GM18499 (cell line): ENCODE data around the gene SMG7.

Experiments used
- ATAC-seq: cut with Tn5 transposase; IDR thresholded peaks from one replicate; pipeline ENCODE4 v1.9.1; 2021; ENCODE audit warnings: moderate number of reproducible peaks; ENCODE audit not compliant: insufficient read depth, unreplicated experiment

Gene SMG7

GRCh38 chr1:183470147-183470960 is 1.9 kb upstream of the SMG7 start:
- ATAC-seq: no peak

- ATAC-seq: peak; percentile 27
Observed at GRCh38 chr1:183470961-183471742, 1.1 kb upstream of the SMG7 start.

GRCh38 chr1:183471743-183472487 is 384 bp upstream of the SMG7 start:
- peak; percentile 41 for ATAC-seq

GRCh38 chr1:183473217-183473536 is 878 bp downstream of the SMG7 start:
- ATAC-seq: no peak

GRCh38 chr1:183476081-183476480 is 3.8 kb downstream of the SMG7 start:
- no peak for ATAC-seq

- no peak for ATAC-seq
Observed at GRCh38 chr1:183477986-183478781, 5.9 kb downstream of the SMG7 start.

GRCh38 chr1:183480971-183481441 is 8.7 kb downstream of the SMG7 start:
- ATAC-seq: no peak

GRCh38 chr1:183483224-183483623 is 10.9 kb downstream of the SMG7 start:
- ATAC-seq: no peak

- no peak for ATAC-seq
Observed at GRCh38 chr1:183484254-183484653, 12.0 kb downstream of the SMG7 start.

GRCh38 chr1:183484851-183485250 is 12.6 kb downstream of the SMG7 start:
- ATAC-seq: no peak

- no peak for ATAC-seq
Observed at GRCh38 chr1:183487674-183488442, 15.6 kb downstream of the SMG7 start.

GRCh38 chr1:183490932-183491331 is 18.6 kb downstream of the SMG7 start:
- no peak for ATAC-seq

GRCh38 chr1:183493540-183494245 is 21.4 kb downstream of the SMG7 start:
- ATAC-seq: no peak

- ATAC-seq: no peak
Observed at GRCh38 chr1:183495420-183495819, 23.1 kb downstream of the SMG7 start.

GRCh38 chr1:183497218-183497617 is 24.9 kb downstream of the SMG7 start:
- no peak for ATAC-seq

GRCh38 chr1:183498342-183498991 is 26.2 kb downstream of the SMG7 start:
- ATAC-seq: no peak

GRCh38 chr1:183505454-183506089 is 33.3 kb downstream of the SMG7 start:
- no peak for ATAC-seq

- no peak for ATAC-seq
Observed at GRCh38 chr1:183506561-183506960, 34.3 kb downstream of the SMG7 start.
